ENCODE measurements around the gene DNTT. TPM values are rescaled to one million over a fixed set of nuclear protein-coding genes. Genes with fewer than 3 reads are reported as not detected.

DNTT gene
- total and polyA plus RNA-seq, 7 donors, result 0.01 TPM; not detected in 6

DNA sequence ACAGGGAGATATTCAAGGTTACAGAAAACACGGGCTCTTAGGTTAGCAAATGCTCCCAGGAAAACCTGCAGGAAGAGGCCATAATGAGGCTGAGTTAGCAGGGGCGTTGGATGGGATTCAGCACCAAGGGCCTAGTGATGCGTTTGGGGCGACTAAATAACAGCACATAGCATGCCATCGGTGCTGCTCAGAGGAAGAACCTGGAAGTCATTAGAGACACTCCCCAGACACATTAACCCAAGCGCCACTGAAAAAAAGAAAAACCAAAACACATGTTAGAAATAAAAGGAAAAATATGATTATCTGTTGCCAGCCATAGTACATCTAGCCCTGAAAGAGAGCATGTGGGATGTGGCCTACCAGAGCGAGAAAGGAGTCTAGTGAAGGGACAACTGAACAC is 83.4 kb downstream of the DNTT start:
- WGBS, 3 donors, result 78 to 82% (median 82%) methylated on average over 7 of the region's 7 CpGs
- Histone ChIP-seq H3K4me3 (no peak overlapping the region), H3K36me3 (ENCODE audit: insufficient read depth in 1 of 2, low read depth in 1 of 2) (no peaks in the 10 kb centered on the region), H3K4me1 (peaks cover 13% of the 10 kb centered on the region), H3K27ac (no peak overlapping the region), H3K27me3 (ENCODE audit: insufficient read depth in 3 of 3, low read length in 2 of 3) (peaks cover 0 to 2% (median 0%) of the 10 kb centered on the region in 3 donors), H3K9me3 (no peaks in the 10 kb centered on the region)
- TF ChIP-seq, protein P1, sequence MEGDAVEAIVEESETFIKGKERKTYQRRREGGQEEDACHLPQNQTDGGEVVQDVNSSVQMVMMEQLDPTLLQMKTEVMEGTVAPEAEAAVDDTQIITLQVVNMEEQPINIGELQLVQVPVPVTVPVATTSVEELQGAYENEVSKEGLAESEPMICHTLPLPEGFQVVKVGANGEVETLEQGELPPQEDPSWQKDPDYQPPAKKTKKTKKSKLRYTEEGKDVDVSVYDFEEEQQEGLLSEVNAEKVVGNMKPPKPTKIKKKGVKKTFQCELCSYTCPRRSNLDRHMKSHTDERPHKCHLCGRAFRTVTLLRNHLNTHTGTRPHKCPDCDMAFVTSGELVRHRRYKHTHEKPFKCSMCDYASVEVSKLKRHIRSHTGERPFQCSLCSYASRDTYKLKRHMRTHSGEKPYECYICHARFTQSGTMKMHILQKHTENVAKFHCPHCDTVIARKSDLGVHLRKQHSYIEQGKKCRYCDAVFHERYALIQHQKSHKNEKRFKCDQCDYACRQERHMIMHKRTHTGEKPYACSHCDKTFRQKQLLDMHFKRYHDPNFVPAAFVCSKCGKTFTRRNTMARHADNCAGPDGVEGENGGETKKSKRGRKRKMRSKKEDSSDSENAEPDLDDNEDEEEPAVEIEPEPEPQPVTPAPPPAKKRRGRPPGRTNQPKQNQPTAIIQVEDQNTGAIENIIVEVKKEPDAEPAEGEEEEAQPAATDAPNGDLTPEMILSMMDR (IDR thresholded peaks at IDR 0.05), result no peak
- ATAC-seq (no peak), DNase-seq (no peak)
- intact Hi-C loops (cut with DNase I), result no loop called here

Other genes starting within 250 kb of the DNTT start
- gene ZNF518A, start 174.1 kb upstream of the DNTT start, total RNA-seq, result 10 to 100 TPM in 1 of 4 donors, 1 to 10 TPM in 3; 7.4 to 10.2 (median 8.2) TPM
- gene ZNF518A, start 174.1 kb upstream of the DNTT start, polyA plus RNA-seq, result 1 to 10 TPM; 1.9 to 6.3 (median 3.0) TPM
- gene BLNK, start 32.9 kb upstream of the DNTT start, total RNA-seq, result 1 to 10 TPM; 1.1 to 3.7 (median 1.2) TPM
- under 1 TPM; 0.15 to 0.25 (median 0.22) TPM for gene BLNK, start 32.9 kb upstream of the DNTT start, polyA plus RNA-seq
- gene OPALIN, start 54.6 kb downstream of the DNTT start, total RNA-seq, result not detected
- gene OPALIN, start 54.6 kb downstream of the DNTT start, polyA plus RNA-seq, result under 1 TPM in 1 of 3 donors, not detected in 2; 0.17 TPM
- under 1 TPM; 0.30 to 0.41 (median 0.33) TPM for gene TLL2, start 209.5 kb downstream of the DNTT start, total RNA-seq
- gene TLL2, start 209.5 kb downstream of the DNTT start, polyA plus RNA-seq, result under 1 TPM; 0.22 to 0.64 (median 0.30) TPM

Measured in psoas muscle (tissue), 8 donors.